OCI-M1 (cell line): ENCODE measurements around the gene VOPP1.
"Not testable (repeated sequence)": the region's sequence is repeated elsewhere in the genome, so short reads cannot be mapped to it uniquely, and the experiment has no call there.

Source experiments
- DNase-seq: peaks from one replicate; lab custom pipeline; 2025; lab: John Stamatoyannopoulos, UW

The VOPP1 gene

DNA sequence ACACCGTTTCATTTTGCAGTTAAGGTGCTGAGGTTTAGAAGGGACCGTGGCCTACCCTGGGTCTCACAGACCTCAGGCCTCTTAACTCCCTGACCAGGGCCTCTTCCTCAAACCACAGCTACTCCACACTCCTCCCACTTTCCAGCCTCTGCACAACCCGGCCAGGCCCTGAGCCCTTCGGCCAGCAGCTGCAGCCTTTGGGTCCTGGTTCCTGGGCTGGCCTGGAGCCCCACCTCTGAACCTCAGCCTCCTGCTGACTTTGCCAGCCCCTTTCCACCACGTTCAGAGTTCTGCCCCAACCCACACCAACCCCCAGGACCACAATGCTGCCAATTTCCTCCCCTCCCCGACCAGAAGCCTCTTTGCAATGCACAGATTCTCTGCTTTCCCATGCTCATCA is 84.1 kb downstream of the VOPP1 start:
- DNase-seq = no peak

- no peak for DNase-seq
Measured at GRCh38 chr7:55486991-55487390, 85.3 kb downstream of the VOPP1 start.

DNA sequence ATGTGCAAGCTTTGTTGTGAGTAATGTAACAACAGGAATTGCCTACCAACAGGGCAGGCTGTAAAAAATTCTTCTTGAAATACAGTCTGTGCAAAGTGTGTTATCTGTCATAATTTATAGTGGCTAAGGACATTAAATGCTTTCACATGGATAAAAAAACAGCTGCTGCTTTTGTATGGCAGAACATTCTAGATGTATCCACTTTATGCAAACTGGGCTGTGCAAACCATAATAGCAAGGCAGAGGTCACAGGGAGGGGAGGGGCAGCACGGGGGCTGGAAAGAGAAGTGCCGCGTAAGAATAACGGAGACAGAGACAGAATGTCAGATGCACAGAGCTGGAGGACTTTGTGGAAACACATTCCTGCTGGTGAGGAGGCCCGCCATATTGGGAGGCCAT is 86.1 kb downstream of the VOPP1 start:
- no peak for DNase-seq

- DNase-seq = no peak
Measured at GRCh38 chr7:55485501-55486191, 86.7 kb downstream of the VOPP1 start.

DNA sequence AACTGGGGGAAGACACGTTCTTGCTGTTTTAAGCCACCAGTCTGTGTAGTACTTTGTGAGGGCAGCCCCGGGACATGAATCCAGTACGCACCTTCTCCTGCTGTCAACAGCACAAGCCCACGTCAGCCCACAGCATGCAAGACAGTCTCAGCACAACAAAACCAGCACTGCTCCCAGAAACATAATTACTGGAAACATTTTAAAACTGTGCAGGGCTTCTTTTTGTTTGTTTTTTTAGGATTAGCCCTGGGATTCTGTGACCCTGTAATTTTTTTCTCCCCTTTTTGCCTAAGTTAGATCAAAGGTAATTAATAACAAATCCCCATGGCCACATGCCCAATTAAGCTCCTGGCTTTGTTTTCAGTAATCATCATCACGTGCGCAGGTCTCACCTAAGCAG is 87.5 kb downstream of the VOPP1 start:
- no peak for DNase-seq

- DNase-seq = no peak
Measured at GRCh38 chr7:55484241-55484640, 88.1 kb downstream of the VOPP1 start.

DNA sequence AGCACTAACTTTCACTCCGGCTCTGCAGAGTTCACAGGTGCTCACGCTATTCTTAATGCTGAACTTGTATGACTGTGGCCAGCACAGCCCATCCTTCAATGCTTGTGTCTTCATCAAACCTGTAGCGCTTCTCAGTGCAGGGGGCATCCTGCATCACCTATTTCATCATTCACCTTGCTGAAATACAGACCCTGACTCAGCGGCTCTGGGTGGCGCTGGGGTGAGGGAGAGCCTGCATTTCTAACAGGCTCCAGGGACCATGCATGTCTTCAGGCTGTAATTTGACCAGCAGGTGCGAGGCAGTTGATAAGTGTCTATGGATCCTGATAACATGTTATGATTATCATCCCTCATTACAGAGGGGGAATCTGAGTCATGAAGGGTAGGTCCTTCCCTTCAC is 89.3 kb downstream of the VOPP1 start:
- DNase-seq = no peak

DNA sequence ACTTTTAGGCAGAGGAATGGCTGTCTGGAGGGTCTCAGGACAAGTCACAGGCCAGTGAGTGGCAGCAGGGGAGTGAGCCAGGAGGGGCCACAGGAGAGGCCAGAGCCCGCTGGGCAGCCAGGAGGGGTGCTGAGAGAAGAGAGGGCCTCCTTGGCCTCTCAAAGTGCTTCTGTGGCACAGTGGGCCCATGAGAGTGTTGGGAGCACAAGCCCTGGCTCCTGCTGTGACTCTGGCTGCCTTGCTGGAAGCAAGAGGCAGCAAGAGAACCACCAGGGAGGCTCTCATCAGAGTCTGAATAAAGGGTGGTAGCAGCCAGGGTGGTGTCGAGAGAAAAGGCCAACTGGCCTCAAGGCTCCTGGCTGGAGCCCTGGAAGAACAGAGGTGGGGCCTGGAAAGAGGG is 91.1 kb downstream of the VOPP1 start:
- DNase-seq = no peak

DNA sequence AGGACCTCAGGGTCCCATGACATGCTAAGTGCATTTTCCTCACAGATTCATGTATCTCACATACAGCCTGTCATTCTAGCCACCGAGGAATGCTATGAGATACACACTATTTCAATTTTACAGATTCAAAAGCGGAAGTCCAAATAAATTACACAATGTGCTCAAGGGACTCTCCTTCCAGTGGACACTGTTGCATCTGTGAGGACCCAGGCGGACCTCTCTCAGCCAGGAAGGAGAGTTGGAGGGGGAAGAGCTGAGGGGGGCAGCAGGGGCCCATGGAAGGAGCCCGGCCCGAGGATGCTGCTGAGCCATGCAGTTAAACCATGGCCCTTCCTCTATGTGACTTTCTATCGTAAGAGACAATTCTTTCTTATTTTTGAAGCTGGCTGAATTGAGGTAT is 93.6 kb downstream of the VOPP1 start:
- peak; percentile 0 for DNase-seq

DNA sequence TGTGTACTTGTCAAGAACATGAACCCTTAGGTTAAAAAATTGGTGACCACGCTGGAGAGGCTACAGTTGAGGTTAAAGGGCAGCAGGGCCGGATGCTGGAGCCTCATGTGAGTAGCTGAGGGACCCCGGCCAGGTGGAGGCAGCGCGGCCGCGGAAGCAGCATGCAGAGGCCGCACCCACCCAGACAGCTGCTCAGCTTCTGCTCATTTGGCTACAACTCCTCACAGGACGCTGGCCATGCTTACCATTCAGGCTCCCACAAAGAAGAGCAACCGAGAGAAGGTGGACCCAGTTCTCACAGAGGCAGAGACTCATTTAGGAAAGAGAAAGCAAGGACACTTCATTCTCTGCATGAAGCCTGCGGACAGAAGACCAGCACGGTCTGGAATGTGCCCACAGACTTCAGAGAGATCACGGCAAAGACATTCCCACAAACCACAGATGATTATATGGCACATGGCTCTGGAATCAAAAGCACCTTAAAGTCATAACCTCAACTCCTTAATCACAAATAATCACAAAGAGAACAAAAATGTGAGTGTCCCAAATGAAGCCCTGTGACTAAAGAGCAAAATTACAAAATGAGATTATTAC is 94.4 kb downstream of the VOPP1 start:
- DNase-seq = no peak

DNA sequence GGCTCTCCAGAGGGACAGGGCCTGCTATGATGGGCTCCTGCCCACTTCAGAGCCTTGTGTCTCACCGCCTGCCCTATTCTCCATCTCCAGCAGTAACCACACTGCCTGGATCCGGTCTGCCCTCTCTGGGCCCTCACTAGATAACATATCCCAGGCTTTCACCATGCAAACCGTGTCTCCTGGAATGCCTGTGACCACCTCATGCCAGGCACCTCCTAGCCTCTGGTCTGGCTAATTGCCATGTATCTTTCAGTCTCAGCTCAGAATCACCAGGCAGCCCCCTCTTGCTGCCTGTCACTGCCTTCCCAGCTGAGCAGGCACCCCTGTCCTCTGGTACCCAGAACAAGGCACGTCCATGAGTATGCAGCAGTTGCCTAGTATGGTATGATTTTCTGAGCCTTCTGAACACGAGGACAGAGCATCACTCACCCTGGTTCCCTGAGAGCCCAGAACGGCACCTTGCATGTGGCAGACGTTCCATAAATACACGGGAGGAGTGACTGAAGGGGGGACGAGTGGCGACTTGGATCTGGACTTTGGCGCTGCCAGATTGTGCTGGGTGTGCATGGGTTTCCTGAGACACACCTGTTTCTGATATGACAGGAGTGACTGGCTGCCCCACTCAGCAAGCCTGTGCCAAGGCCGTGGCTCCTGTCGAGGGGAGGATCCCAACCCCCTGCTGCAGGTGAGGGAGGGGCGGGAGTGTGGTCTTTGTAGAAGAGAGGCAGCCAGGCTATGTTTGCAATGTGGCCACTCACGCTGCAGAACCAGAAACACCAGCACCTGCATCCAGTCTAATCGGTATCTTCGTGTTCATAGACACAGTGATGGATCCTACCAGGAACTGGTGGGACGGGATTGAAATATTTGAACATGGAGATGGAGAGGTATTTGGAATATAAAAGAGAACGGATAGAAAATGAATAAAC is 95.2 kb downstream of the VOPP1 start:
- no peak for DNase-seq

- no peak for DNase-seq
Measured at GRCh38 chr7:55475855-55476803, 96.2 kb downstream of the VOPP1 start.

- no peak for DNase-seq
Measured at GRCh38 chr7:55474944-55475854, 97.1 kb downstream of the VOPP1 start.

GRCh38 chr7:55473932-55474331 is 98.4 kb downstream of the VOPP1 start:
- no peak for DNase-seq

- no peak for DNase-seq
Measured at GRCh38 chr7:55472928-55473725, 99.2 kb downstream of the VOPP1 start.

GRCh38 chr7:55472406-55472805 is 99.9 kb downstream of the VOPP1 start:
- DNase-seq = not testable (repeated sequence)

DNA sequence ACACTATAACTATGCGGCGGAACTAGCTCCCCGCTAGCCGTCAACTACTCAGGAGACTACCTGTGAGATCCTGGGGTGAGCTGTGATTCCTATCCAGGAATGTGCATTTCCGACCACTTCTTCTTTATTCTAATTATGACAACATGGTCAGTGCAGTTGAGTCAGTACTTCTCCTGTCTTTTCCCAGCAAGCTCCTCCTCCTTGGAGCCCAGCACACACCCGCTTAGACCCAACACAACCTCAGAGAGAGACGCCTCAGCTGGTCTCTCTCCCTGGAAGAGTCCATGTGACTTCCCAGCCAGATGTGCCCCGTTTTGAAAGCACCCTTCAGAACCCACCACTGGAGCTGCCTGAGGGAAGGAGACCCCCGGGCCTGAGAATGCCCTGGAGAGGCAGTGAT is 100.7 kb downstream of the VOPP1 start:
- DNase-seq = not testable (repeated sequence)

GRCh38 chr7:55470261-55470660 is 102.0 kb downstream of the VOPP1 start:
- no peak for DNase-seq

GRCh38 chr7:55469721-55470120 is 102.6 kb downstream of the VOPP1 start:
- DNase-seq = no peak

DNA sequence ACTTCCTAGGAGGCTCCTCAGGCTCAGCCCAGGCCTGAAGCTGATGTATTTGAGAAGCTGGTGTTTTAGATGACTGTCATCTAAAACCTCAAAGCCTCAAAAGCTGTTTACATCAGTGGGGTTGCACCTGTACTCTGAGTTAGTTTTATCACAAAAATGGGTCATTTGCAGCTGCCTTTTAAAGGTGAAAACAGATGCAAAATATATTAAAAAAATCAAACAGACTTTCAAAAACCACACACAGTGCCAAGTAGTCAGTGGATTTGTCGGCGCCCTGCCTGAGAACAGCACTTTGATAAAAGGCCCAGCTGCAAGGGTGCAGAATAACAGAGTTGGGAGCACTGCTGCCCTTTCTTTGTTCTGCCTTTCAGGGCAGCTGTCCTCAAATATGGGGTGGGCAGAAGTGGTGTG is 103.0 kb downstream of the VOPP1 start:
- DNase-seq = no peak
